Measurements from ENCODE around the gene EXT2. TPM values are rescaled to one million over a fixed set of nuclear protein-coding genes. Genes with fewer than 3 reads are reported as not detected.

EXT2 gene
- total RNA-seq, 4 donors from 2014 or later = 19.0 to 53.2 (median 44.5) TPM

GRCh38 chr11:44051171-44051570 lies 44.3 kb upstream of the EXT2 start:
- no peak for DNase-seq
- Histone ChIP-seq H3K36me3 (no peaks in the 10 kb centered on the region), H3K4me3 (no peak overlapping the region), H3K9me3 (no peaks in the 10 kb centered on the region), H3K27me3 (no peaks in the 10 kb centered on the region), H3K4me1 (no peaks in the 10 kb centered on the region), H3K27ac (no peak overlapping the region)
- intact Hi-C loops (cut with DNase I) = no loop called here
- TF ChIP-seq POLR2A (IDR thresholded peaks at IDR 0.05) = no peak
- TF ChIP-seq, protein P1, sequence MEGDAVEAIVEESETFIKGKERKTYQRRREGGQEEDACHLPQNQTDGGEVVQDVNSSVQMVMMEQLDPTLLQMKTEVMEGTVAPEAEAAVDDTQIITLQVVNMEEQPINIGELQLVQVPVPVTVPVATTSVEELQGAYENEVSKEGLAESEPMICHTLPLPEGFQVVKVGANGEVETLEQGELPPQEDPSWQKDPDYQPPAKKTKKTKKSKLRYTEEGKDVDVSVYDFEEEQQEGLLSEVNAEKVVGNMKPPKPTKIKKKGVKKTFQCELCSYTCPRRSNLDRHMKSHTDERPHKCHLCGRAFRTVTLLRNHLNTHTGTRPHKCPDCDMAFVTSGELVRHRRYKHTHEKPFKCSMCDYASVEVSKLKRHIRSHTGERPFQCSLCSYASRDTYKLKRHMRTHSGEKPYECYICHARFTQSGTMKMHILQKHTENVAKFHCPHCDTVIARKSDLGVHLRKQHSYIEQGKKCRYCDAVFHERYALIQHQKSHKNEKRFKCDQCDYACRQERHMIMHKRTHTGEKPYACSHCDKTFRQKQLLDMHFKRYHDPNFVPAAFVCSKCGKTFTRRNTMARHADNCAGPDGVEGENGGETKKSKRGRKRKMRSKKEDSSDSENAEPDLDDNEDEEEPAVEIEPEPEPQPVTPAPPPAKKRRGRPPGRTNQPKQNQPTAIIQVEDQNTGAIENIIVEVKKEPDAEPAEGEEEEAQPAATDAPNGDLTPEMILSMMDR (IDR thresholded peaks at IDR 0.05) = no peak
- WGBS, 2 donors = 80 to 100% methylated on average over 1 to 2 of the region's 4 CpGs

DNA sequence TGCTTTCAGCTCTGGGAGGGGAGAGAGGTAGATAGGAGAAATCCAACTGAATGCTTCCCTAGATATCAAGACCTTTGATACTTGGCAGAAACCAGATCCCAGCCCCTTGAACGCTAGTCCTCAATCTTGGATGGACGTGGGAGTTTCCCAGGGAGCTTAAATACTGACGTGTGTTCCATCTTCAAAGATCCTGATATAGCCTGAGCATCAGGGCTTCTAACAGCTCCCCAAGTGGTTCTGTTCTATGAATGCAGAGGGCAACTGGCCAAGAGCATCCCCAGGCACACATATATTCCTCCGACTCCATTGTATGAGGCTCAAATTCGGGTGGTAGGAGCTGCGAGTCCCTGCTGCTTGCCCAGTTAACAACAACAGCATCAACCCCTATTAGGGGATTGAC lies 38.1 kb upstream of the EXT2 start:
- WGBS, 2 donors = 74 to 84% methylated on average over 6 of the region's 6 CpGs
- H3K27ac ChIP-seq = no peak overlapping the region
- no peaks in the 10 kb centered on the region for H3K36me3 ChIP-seq
- DNase-seq = no peak
- no peak overlapping the region for H3K4me3 ChIP-seq
- H3K9me3 ChIP-seq = no peaks in the 10 kb centered on the region
- no peaks in the 10 kb centered on the region for H3K4me1 ChIP-seq
- no peak for TF ChIP-seq POLR2A (IDR thresholded peaks at IDR 0.05)
- TF ChIP-seq, protein P1 (IDR thresholded peaks at IDR 0.05) = no peak
- no peaks in the 10 kb centered on the region for H3K27me3 ChIP-seq
- intact Hi-C loops (cut with DNase I) = no loop called here

- TF ChIP-seq, protein P1 (IDR thresholded peaks at IDR 0.05) = no peak
- no peak for TF ChIP-seq POLR2A (IDR thresholded peaks at IDR 0.05)
- Histone ChIP-seq H3K4me3 (no peak overlapping the region), H3K4me1 (no peaks in the 10 kb centered on the region), H3K36me3 (no peaks in the 10 kb centered on the region), H3K27me3 (no peaks in the 10 kb centered on the region), H3K27ac (no peak overlapping the region), H3K9me3 (no peaks in the 10 kb centered on the region)
- 81 to 82% methylated on average over 6 of the region's 6 CpGs for WGBS, 2 donors
- intact Hi-C loops (cut with DNase I) = no loop called here
- DNase-seq = no peak
Observed at GRCh38 chr11:44058275-44058674, 37.2 kb upstream of the EXT2 start.

DNA sequence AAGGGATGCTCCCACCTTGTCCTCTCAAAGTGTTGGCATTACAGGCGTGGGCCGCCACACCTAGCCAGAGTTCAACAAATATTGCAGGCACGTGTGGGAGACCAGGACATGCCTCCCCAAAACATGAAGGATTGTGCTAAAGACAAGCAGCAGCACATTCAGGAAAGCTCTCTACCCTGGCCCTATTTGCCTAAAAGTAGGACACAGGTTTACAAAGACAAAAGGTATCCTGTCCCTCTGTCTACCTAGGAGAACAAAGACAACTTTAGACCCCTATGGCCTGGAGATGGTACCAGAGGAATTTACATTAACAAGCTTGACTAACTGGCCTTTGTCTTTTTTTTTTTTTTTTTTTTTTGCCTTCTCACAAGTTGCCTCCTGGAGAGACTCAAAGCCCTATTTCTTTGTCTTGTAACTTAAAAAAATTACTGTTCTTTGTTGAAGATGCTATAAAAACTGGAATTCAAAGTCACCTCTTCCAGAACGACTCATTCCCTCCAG lies 30.3 kb upstream of the EXT2 start:
- no peak for DNase-seq
- WGBS, 2 donors = 76 to 78% methylated on average over 4 of the region's 4 CpGs
- H3K9me3 ChIP-seq = no peaks in the 10 kb centered on the region
- H3K36me3 ChIP-seq = no peaks in the 10 kb centered on the region
- no peaks in the 10 kb centered on the region for H3K27me3 ChIP-seq
- intact Hi-C loops (cut with DNase I) = no loop called here
- peaks cover 0 to 25% (median 9%) of the 10 kb centered on the region in 3 donors for H3K4me1 ChIP-seq
- peak overlapping the region; percentile 88 to 96 (median 90) for H3K27ac ChIP-seq
- TF ChIP-seq, protein P1 (IDR thresholded peaks at IDR 0.05) = no peak
- no peak for TF ChIP-seq POLR2A (IDR thresholded peaks at IDR 0.05)
- H3K4me3 ChIP-seq = no peak overlapping the region

- Histone ChIP-seq H3K36me3 (peaks cover 0 to 8% (median 0%) of the 10 kb centered on the region in 3 donors), H3K27ac (peak within 1 kb of the TSS; percentile 88 to 96 (median 90)), H3K4me1 (peaks cover 0 to 25% (median 9%) of the 10 kb centered on the region in 3 donors), H3K9me3 (no peaks in the 10 kb centered on the region), H3K27me3 (no peaks in the 10 kb centered on the region), H3K4me3 (peak within 1 kb of the TSS; percentile 63 to 92 (median 81))
- TF ChIP-seq, protein P1 (IDR thresholded peaks at IDR 0.05) = peak; percentile 75 to 93 (median 82)
- TF ChIP-seq POLR2A (IDR thresholded peaks at IDR 0.05) = peak in 2 of 4 donors; percentile 45 to 59
- 0 to 2% methylated on average over 2 to 27 of the region's 70 CpGs for WGBS, 2 donors
- intact Hi-C loops (cut with DNase I) = no loop called here
- peak; percentile 83 for DNase-seq
Observed at GRCh38 chr11:44065841-44066731, 29.4 kb upstream of the EXT2 start, which contains the start of gene ACCS. Gene ACCS (plus strand): TSS chr11:44066270. CDS start chr11:44067628, 1,358 bp downstream.
